ENCODE data around the gene HGS. TPM values are rescaled to one million over a fixed set of nuclear protein-coding genes. Genes with fewer than 3 reads are reported as not detected.

HGS gene, protein sequence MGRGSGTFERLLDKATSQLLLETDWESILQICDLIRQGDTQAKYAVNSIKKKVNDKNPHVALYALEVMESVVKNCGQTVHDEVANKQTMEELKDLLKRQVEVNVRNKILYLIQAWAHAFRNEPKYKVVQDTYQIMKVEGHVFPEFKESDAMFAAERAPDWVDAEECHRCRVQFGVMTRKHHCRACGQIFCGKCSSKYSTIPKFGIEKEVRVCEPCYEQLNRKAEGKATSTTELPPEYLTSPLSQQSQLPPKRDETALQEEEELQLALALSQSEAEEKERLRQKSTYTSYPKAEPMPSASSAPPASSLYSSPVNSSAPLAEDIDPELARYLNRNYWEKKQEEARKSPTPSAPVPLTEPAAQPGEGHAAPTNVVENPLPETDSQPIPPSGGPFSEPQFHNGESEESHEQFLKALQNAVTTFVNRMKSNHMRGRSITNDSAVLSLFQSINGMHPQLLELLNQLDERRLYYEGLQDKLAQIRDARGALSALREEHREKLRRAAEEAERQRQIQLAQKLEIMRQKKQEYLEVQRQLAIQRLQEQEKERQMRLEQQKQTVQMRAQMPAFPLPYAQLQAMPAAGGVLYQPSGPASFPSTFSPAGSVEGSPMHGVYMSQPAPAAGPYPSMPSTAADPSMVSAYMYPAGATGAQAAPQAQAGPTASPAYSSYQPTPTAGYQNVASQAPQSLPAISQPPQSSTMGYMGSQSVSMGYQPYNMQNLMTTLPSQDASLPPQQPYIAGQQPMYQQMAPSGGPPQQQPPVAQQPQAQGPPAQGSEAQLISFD
- 81.1 and 97.2 TPM in 2 replicates for polyA plus RNA-seq
- 61.5 and 68.2 TPM in 2 replicates for polyA minus RNA-seq

DNA sequence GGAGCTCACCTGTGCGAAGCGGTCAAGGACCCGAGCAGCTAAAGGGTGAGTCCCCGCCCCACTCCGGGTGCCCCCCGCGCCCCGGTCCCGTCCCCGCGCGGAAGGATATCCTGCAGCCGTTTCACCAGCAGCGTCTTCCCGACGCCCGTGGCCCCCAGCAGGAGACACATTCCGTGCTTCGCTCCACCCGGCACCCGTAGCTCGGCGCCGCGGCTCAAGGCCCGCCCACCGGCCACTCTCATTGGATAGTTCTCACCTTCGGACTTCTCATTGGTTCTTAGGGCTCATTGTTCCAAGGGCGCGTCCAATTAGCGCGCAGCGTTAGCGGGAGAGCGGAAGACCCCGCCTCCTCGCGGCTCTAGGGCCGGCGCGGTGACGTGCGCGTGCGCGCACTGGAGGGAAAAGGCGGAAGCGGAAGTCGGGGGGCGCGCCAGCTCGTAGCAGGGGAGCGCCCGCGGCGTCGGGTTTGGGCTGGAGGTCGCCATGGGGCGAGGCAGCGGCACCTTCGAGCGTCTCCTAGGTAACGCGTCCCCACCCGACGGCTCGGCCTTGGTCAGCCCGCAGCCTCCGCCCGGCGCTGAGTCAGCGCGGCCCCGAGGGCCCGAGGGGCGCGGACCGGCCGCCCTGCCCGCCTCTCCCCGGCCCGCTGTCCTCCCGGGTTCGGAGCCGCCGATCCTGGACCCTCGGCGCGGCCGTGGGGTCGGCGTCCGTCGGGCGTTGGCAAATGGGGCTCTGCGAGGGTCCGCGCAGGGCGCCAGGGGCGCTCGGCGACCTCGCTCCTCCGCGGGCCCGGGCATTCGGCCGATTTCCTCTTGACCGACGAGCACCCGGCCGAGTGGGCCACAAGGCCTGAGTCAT is at the start of gene HGS, which contains the start of gene ARL16:
Gene HGS, plus strand, starts transcription at position 428 of the 858 bp plus-strand sequence. Its CDS starts 56 bp downstream, at position 484.
Gene ARL16, minus strand, starts transcription at position 214 of the 858 bp plus-strand sequence. Its CDS starts 44 bp downstream, at position 170.
- no peaks in the 10 kb centered on the region for H3K36me3 ChIP-seq (ENCODE audit: insufficient read depth, low read length)
- H2AFZ ChIP-seq (ENCODE audit: low read depth, low read length), result peak within 1 kb of the TSS; percentile 33
- peaks cover 37% of the 10 kb centered on the region for H3K79me2 ChIP-seq (replicated peaks; ENCODE audit: insufficient read depth, low read length)
- no peaks in the 10 kb centered on the region for H3K9me2 ChIP-seq (ENCODE audit: insufficient read depth, low read length)
- no peaks in the 10 kb centered on the region for H3K27me3 ChIP-seq (ENCODE audit: insufficient read depth, low read depth, low read length)
- H3F3A ChIP-seq (ENCODE audit: insufficient read depth, low read length, poor library complexity, severe bottlenecking), result no peaks in the 10 kb centered on the region
- no peaks in the 10 kb centered on the region for H3K9me3 ChIP-seq (ENCODE audit: low read length)
- peaks cover 7% of the 10 kb centered on the region for H4K20me1 ChIP-seq (ENCODE audit: insufficient read depth)
- TF ChIP-seq EP300 (conservative IDR thresholded peaks at IDR 0.05; ENCODE audit: poor library complexity, severe bottlenecking), result peak; percentile 56
- TF ChIP-seq RAD21 (conservative IDR thresholded peaks at IDR 0.05), result peak; percentile 14
- TF ChIP-seq TAF1 (IDR thresholded peaks at IDR 0.05; ENCODE audit: low read depth), result peak; percentile 70
- no peak for TF ChIP-seq SMC3 (conservative IDR thresholded peaks at IDR 0.05; ENCODE audit: poor library complexity)
- TF ChIP-seq REST (IDR thresholded peaks at IDR 0.05; ENCODE audit: borderline replicate concordance), result peak; percentile 5
- no peak for TF ChIP-seq EZH2 (IDR thresholded peaks at IDR 0.05; ENCODE audit: borderline replicate concordance, insufficient read depth, low read length, poor library complexity, severe bottlenecking)
- TF ChIP-seq POLR2AphosphoS5 (IDR thresholded peaks at IDR 0.05), result peak; percentile 84
- TF ChIP-seq, protein P1, sequence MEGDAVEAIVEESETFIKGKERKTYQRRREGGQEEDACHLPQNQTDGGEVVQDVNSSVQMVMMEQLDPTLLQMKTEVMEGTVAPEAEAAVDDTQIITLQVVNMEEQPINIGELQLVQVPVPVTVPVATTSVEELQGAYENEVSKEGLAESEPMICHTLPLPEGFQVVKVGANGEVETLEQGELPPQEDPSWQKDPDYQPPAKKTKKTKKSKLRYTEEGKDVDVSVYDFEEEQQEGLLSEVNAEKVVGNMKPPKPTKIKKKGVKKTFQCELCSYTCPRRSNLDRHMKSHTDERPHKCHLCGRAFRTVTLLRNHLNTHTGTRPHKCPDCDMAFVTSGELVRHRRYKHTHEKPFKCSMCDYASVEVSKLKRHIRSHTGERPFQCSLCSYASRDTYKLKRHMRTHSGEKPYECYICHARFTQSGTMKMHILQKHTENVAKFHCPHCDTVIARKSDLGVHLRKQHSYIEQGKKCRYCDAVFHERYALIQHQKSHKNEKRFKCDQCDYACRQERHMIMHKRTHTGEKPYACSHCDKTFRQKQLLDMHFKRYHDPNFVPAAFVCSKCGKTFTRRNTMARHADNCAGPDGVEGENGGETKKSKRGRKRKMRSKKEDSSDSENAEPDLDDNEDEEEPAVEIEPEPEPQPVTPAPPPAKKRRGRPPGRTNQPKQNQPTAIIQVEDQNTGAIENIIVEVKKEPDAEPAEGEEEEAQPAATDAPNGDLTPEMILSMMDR (IDR thresholded peaks at IDR 0.05; ENCODE audit: poor library complexity, severe bottlenecking), result no peak
- peak; percentile 76 for TF ChIP-seq MXI1 (conservative IDR thresholded peaks at IDR 0.05; ENCODE audit: poor library complexity, severe bottlenecking)
- H3K4me3 ChIP-seq (ENCODE audit: low read length), result peak within 1 kb of the TSS; percentile 100
- H3K4me2 ChIP-seq (ENCODE audit: low read length), result peak within 1 kb of the TSS; percentile 89
- H3K9ac ChIP-seq (ENCODE audit: low read length), result peak within 1 kb of the TSS; percentile 98
- peak within 1 kb of the TSS; percentile 92 for H3K27ac ChIP-seq (ENCODE audit: low read length)
